GM23248 (cell line): ENCODE measurements around the gene SPATC1L.

Experiments used
- EZH2 ChIP-seq: fragments of 200-600 bp; sonication (generic); IDR thresholded peaks from 2 replicates; pipeline ENCODE4 v1.6.1; 2018; ENCODE audit warnings: antibody characterized with exemption, mild to moderate bottlenecking; ENCODE audit not compliant: insufficient read depth, poor library complexity, severe bottlenecking
- EZH2phosphoT487 ChIP-seq: fragments of 200-600 bp; sonication (generic); IDR thresholded peaks from 2 replicates; pipeline ENCODE4 v1.6.1; 2018; ENCODE audit warnings: antibody characterized with exemption, moderate library complexity, mild to moderate bottlenecking, low read depth; ENCODE audit not compliant: insufficient read depth

DNA sequence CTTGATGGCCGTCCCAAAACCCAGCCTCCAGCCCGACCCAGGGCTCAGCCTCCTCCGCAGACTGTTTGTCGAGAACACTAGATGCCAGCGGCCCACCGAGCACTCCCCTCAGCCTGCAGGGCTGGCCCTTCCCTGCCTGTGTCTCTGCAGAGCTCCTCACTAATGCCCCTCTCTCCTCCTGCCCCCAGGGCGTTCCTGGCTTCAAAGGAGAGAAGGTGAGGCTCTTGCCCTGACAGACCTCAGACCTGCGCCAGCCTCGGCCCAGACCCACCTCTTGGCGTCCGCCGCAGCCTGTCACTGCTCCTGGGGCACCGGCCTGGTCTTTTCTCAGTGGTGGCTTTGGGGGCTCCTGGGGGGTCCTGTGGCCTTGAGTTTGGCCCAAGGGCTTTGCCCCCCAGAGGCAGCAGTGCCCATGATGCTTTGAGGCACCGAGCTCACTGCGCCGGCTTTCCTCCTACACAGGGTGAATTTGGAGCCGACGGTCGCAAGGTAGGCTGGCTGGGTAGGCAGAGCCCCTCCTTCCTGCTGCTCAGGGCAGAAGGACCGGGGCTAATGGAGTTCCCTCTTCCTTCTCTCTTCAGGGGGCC, 68.0 kb downstream of the SPATC1L start:
- TF ChIP-seq EZH2phosphoT487 (no peak), EZH2 (no peak)
